ENCODE results near the gene SPATA24. TPM values are rescaled to one million over a fixed set of nuclear protein-coding genes. Genes with fewer than 3 reads are reported as not detected.
A peak's percentile ranks its signal among the peaks of the same experiment; 100 is the strongest.

The SPATA24 gene
- polyA plus RNA-seq, 2 of the 4 experiments (the other 2 are of a cell fraction) = 5.7 to 6.9 TPM

- Histone ChIP-seq H3K4me3 (peak within 1 kb of the TSS; percentile 73), H3K27ac (peak within 1 kb of the TSS; percentile 81 to 90), H3K4me1 (peaks cover 8% of the 10 kb centered on the region; the same call in 1 of the 3 replicates), H3K4me2 (peak within 1 kb of the TSS; percentile 82), H3K9me3 (no peaks in the 10 kb centered on the region)
- 2% methylated on average over 25 of the region's 49 CpGs for WGBS (ENCODE audit: missing lambda C conversion rate)
- peak; percentile 98 to 99 for ATAC-seq
- TF ChIP-seq SMC3 (IDR thresholded peaks at IDR 0.05) (no peak), ZC3H11A (IDR thresholded peaks at IDR 0.05) (no peak), PHF8 (IDR thresholded peaks at IDR 0.05; ENCODE audit: borderline replicate concordance, low read depth) (peak; percentile 81; the same call in 1 of the 2 replicates), E2F6 (IDR thresholded peaks at IDR 0.05; ENCODE audit: borderline replicate concordance, low read depth) (peak; percentile 32; the same call in 1 of the 2 replicates), ZSCAN20 (CRISPR knock-in tag; IDR thresholded peaks at IDR 0.05) (no peak), JUN (IDR thresholded peaks at IDR 0.05) (peak; percentile 40 to 76; a peak in 4 of 5 replicates), POLR2A (IDR thresholded peaks at IDR 0.05; ENCODE audit: low read length) (peak; percentile 38)
- CTCF ChIA-PET = interaction anchor here (0.9 to 8.4 kb wide), 7 partner anchors 9 to 251 kb away, joined by 3 to 88 read pairs (median 3); no protein-coding TSS in a partner anchor
- no peak for FAIRE-seq
- peak; percentile 85 to 95 for DNase-seq (ENCODE audit: low read depth in 1 of 2, low spot score in 1 of 2)
- POLR2A ChIA-PET = interaction anchor here (0.6 to 1.1 kb wide), 4 partner anchors 9 to 145 kb away, joined by 3 to 4 read pairs (median 3); partner anchors contain the start of gene SPATA24
These were observed 35.4 kb upstream of the SPATA24 start, which contains the start of gene DNAJC18 for GRCh38 chr5:139439013-139439903. DNAJC18 (minus strand) TSS chr5:139439525; CDS start chr5:139439445, 80 bp downstream.

- ChIA-PET POLR2A (interaction anchor here (0.7 to 1.1 kb wide), 2 partner anchors 8 to 13 kb away, joined by 3 read pairs; no protein-coding TSS in a partner anchor), CTCF (interaction anchor here (0.6 to 8.4 kb wide), 7 partner anchors 9 to 227 kb away, joined by 3 to 88 read pairs (median 3); no protein-coding TSS in a partner anchor)
- no peak for FAIRE-seq
- no peak for DNase-seq (ENCODE audit: low read depth in 1 of 2, low spot score in 1 of 2)
- TF ChIP-seq FOXS1 (CRISPR knock-in tag; IDR thresholded peaks at IDR 0.05) (no peak), ZNF302 (CRISPR knock-in tag; IDR thresholded peaks at IDR 0.05) (no peak), ZC3H11A (IDR thresholded peaks at IDR 0.05) (no peak), BCL3 (IDR thresholded peaks at IDR 0.05) (no peak), RARB (CRISPR knock-in tag; IDR thresholded peaks at IDR 0.05) (no peak), HOXA7 (CRISPR knock-in tag; IDR thresholded peaks at IDR 0.05) (no peak), MAZ (IDR thresholded peaks at IDR 0.05; ENCODE audit: borderline replicate concordance, low read depth, low read length) (no peak), JUN (IDR thresholded peaks at IDR 0.05) (no peak), MAFK (IDR thresholded peaks at IDR 0.05; ENCODE audit: partially characterized antibody) (no peak), HMGXB4 (CRISPR knock-in tag; IDR thresholded peaks at IDR 0.05; ENCODE audit: borderline replicate concordance) (no peak), EHF (CRISPR knock-in tag; IDR thresholded peaks at IDR 0.05) (no peak), PBX3 (IDR thresholded peaks at IDR 0.05) (no peak), FOSB (CRISPR knock-in tag; IDR thresholded peaks at IDR 0.05) (no peak), RAD21 (conservative IDR thresholded peaks at IDR 0.05 in 1 of 2, IDR thresholded peaks at IDR 0.05 in 1 of 2) (no peak), ATOH8 (CRISPR knock-in tag; IDR thresholded peaks at IDR 0.05; ENCODE audit: low read depth) (no peak), ZSCAN20 (CRISPR knock-in tag; IDR thresholded peaks at IDR 0.05) (no peak), CHD4 (IDR thresholded peaks at IDR 0.05; ENCODE audit: borderline replicate concordance) (no peak)
- WGBS (ENCODE audit: missing lambda C conversion rate) = 38% methylated on average over 8 of the region's 8 CpGs
- H3K4me2 ChIP-seq = peak overlapping the region; percentile 82
- H3K4me1 ChIP-seq = peaks cover 8% of the 10 kb centered on the region; the same call in 1 of the 3 replicates
- no peaks in the 10 kb centered on the region for H3K9me3 ChIP-seq
- ATAC-seq = peak in 1 of 2 experiments; percentile 2; a peak in 2 of 6 replicates
- H3K27ac ChIP-seq = peak overlapping the region; percentile 81 to 90
- H3K4me3 ChIP-seq = peak overlapping the region; percentile 73
These were observed 34.8 kb upstream of the SPATA24 start for GRCh38 chr5:139438707-139439012.
